ENCODE measurements around the gene EWSR1. TPM values are rescaled to one million over a fixed set of nuclear protein-coding genes. Genes with fewer than 3 reads are reported as not detected.
"Not testable (repeated sequence)": the region's sequence is repeated elsewhere in the genome, so short reads cannot be mapped to it uniquely, and the experiment has no call there.

EWSR1 gene
- polyA plus RNA-seq, 3 donors = 340 to 350 (median 343) TPM

DNA sequence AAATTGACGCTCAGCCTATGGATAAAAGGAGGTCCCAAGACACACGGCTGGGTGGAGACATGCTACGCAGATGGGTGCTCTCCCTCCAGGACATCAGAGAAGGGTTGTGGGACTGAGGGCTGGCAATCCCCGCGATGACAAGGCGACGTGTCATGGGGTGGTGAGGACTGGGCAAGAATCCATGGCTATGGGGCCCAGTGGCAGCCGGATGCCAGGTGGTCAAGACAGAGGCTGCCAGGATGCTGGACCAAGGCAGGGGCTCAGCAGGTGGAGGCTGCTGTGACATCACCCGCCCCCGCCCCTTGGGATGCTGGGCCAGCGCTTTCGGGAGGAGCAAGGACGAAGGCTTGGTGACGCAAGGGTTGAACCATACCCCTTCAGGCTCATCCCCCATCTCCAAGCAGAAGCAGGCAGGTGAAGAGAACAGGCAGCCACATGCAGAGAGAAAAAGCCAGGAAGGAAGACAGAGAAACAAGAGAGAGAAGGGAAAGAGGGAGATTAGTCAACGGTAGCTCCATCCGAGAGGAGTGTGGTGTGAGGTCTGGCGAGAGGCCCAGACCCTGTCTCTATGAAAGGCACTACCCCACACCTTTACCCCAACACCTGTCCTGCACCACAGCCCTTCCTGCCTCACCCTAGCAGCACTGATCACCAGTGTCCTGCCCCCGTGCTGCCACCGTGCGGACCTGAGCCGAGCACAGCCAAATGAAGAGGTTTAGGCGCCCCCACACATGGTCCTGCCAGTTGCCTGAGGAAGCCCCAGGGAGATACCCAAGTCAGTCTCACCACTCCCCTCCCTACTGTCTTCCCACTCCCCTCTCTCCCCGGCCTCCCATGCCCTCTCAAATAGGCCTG lies 71.5 kb downstream of the EWSR1 start:
- DNase-seq (ENCODE audit: extremely low read depth in 1 of 11, low read depth in 9 of 11, low spot score in 4 of 11) = no peak

DNA sequence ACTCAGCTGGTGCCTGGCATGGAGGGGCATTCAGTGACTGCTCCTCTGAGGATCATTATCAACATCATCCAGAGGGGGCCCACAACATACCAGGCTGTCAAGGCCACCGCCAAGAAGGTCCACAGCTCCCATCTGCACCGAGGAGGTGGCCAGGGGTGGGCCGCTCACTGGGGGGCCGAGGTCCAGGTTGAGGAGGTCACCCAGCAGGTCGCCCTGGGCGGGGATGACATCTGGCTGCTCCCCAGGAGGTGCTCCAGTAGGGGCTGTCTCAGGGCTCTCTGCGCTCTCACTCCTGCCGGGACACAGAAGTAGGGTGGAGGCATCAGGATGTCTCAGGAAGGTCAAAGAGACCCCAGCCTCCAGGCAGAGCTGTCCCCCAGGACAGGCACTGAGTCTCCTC lies 72.5 kb downstream of the EWSR1 start:
- no peak for DNase-seq (ENCODE audit: extremely low read depth in 1 of 11, low read depth in 9 of 11, low spot score in 4 of 11)

DNA sequence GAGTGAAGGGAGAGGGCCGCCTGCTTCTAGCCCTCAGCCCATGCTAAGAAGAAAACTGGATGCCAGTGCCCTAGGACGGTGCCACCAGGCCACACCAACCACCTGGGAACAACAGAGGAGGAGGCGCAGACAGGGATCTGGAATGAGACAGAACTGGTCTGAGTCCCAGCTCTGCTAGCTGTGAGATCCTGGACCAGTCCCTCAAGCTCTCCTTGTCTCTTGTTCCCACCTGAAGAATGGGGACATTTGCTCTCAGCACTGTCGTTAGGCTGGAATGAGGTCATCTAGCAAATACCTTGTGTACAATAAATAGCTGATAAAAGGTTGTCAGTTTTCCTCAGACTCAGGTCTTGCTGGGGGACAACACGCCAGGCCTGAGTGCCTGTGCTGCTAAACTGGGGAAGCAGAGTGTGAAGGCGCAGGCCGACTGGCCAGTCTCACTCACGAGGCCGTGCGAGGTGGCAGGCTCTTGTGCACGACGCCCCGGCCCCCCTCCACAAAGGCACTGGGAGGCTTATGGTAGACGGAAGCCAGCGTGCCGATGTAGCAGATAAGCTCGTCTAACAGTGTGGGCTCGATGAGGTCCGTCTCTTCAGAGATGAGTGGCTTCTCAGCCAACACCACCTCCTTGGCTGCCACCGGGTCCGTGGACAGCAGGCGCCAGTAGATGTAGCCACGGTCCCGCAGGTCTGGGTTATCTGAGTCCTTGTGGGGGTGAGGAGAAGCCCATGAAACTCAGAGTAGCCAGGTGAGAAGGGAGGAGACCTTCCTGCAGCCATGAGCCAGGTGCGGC lies 73.2 kb downstream of the EWSR1 start:
- DNase-seq (ENCODE audit: extremely low read depth in 1 of 11, low read depth in 9 of 11, low spot score in 4 of 11) = no peak

DNA sequence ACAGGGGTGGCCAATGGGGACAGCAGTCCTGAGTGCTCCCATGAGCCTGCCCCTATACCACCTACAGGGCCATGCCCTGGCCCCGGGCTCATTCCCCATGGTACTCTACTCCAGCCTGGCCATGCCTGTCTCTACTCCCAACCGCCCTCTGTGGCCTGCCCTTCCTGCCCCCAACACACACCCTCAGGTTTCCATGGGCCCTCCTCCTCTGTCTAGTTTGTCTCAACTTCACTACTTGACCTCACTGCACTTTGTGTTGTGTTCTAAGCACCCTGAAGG lies 73.7 kb downstream of the EWSR1 start:
- DNase-seq (ENCODE audit: extremely low read depth in 1 of 11, low read depth in 9 of 11, low spot score in 4 of 11) = no peak

DNA sequence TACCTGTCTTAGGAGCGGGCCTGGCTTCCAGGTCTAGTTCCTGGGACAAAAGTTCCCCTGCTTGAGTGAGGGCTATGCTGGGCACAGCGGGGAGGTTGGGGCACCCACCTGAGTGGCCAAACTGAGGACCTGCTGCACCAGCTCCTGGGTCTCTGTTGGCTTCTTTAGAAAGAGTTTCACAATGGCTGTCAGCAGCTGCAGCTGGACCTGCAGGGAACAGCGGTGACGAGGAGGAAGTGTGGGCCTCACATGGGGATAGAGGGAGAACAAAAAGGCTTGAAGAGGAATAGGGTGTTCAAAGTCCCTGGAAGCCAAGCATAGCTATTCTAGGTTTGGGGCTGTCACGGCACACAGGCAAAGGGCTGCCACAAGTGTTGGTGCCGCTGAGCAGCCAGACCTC lies 74.1 kb downstream of the EWSR1 start:
- DNase-seq (ENCODE audit: extremely low read depth in 1 of 11, low read depth in 9 of 11, low spot score in 4 of 11) = no peak

DNA sequence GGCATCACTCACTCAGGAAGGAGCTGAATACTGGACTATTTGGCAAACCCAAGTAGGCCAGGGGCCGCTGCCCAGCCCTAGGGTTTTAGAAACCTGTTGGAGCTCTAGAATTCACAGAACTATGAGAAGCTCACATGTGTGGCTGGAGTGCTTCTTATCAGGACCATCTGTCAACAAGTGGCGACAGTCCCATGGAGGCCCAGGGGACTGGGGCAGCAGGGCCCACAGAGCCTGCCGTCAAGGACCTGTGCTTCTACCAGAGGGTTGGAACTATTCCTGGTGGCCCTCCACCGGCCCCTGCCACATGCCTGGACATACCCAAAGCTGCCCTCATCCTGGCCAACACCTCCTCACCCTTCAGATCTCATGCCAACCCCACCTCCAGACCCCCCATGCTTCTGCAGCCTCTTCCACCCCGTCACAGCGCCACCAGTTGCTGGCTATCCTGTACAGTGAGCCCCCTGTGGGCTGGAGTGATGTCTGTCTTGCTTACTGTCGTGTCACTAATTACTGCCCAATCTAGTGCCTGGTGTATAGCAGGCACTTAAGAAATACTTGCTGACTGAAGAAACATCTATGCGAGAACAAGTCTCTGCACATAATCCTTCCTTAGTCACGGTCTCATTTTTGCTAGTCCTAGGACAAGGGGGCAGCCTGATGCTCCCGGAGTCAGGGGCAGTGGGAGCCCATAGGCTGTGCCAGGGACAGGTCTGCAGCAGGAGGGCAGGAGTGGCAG lies 74.7 kb downstream of the EWSR1 start:
- DNase-seq (ENCODE audit: extremely low read depth in 1 of 11, low read depth in 9 of 11, low spot score in 4 of 11) = no peak

GRCh38 chr22:29343313-29343805 lies 75.3 kb downstream of the EWSR1 start:
- DNase-seq (ENCODE audit: extremely low read depth in 1 of 11, low read depth in 9 of 11, low spot score in 4 of 11) = no peak

DNA sequence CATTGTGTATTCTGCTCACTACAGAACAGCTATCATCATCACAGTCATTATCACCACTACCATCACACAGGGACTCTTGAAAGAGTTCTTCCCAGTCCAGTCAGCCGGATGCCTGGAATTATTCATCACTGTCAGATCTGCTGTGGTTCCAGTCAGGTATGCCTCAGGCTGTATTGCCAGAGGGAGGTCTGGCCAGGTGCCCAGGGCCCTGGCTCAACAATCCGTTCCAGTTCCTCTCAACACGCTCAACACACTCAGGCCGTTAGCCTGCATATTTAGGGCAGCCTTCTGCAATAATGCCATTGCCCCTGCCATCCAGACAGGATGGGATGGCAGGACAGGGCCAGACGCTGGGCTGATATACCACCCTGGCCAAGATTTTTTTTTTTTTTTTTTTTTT lies 76.1 kb downstream of the EWSR1 start:
- DNase-seq (ENCODE audit: extremely low read depth in 1 of 11, low read depth in 9 of 11, low spot score in 4 of 11) = no peak

GRCh38 chr22:29344889-29345288 lies 76.8 kb downstream of the EWSR1 start:
- DNase-seq (ENCODE audit: extremely low read depth in 1 of 11, low read depth in 9 of 11, low spot score in 4 of 11) = not testable (repeated sequence)

GRCh38 chr22:29345932-29346331 lies 77.9 kb downstream of the EWSR1 start:
- no peak for DNase-seq (ENCODE audit: extremely low read depth in 1 of 11, low read depth in 9 of 11, low spot score in 4 of 11)

DNA sequence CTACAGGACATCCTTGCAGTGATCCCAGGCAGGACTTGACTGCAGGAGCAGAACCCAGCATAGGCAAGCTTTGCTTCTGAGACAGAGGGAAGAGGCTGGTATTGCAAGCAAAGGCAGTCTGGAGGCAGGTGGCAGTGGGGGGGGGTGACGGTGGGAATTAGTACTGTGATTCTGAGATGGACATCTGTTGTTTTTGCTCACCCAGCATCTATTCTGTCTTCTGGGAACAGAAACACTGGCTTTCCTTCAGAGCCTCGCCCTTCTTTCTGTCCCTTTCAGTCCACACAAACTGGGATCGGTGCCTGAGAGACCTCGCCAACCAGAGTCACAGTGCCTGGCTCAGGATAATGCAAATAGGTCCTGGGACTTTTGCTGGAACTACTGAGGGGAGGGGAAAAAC lies 78.6 kb downstream of the EWSR1 start:
- no peak for DNase-seq (ENCODE audit: extremely low read depth in 1 of 11, low read depth in 9 of 11, low spot score in 4 of 11)

DNA sequence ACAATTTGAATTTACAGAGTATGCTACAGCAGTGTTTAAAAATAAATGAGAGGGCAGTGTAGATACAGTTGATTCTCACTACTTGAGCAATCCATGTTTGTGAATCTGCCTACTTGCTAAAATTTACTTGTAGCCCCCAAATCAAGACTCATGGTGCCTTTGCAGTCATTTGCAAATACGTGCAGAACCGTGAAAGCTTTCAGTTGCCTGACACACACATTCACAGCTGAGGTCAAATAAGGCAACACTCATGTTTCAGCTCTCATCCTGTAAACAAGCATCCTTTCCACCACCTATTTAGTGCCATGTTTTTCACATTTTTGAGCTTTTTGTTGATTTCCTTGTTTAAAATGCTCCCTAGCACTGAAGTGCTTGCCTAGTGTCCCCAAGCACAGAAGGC lies 80.0 kb downstream of the EWSR1 start:
- no peak for DNase-seq (ENCODE audit: extremely low read depth in 1 of 11, low read depth in 9 of 11, low spot score in 4 of 11)

GRCh38 chr22:29348956-29349355 lies 80.9 kb downstream of the EWSR1 start:
- no peak for DNase-seq (ENCODE audit: extremely low read depth in 1 of 11, low read depth in 9 of 11, low spot score in 4 of 11)

Other genes starting within 250 kb of the EWSR1 start
- 1 to 10 TPM; 1.3 to 1.8 (median 1.7) TPM for gene C22orf31, start 206.4 kb upstream of the EWSR1 start, polyA plus RNA-seq (ENCODE audit: insufficient read length in 3 of 3)
- gene KREMEN1, start 195.2 kb upstream of the EWSR1 start, polyA plus RNA-seq (ENCODE audit: insufficient read length in 3 of 3) = 10 to 100 TPM; 21.7 to 23.7 (median 23.3) TPM
- 100 to 1,000 TPM in 1 of 3 donors, 10 to 100 TPM in 2; 59.9 to 106 (median 88.8) TPM for gene EMID1, start 62.4 kb upstream of the EWSR1 start, polyA plus RNA-seq (ENCODE audit: insufficient read length in 3 of 3)
- gene RHBDD3, start 287 bp upstream of the EWSR1 start, polyA plus RNA-seq (ENCODE audit: insufficient read length in 3 of 3) = 10 to 100 TPM; 21.4 to 35.0 (median 32.4) TPM
- 1 to 10 TPM; 5.5 to 9.1 (median 7.3) TPM for gene GAS2L1, start 38.4 kb downstream of the EWSR1 start, polyA plus RNA-seq (ENCODE audit: insufficient read length in 3 of 3)
- gene RASL10A, start 47.4 kb downstream of the EWSR1 start, polyA plus RNA-seq (ENCODE audit: insufficient read length in 3 of 3) = under 1 TPM; 0.12 to 0.32 (median 0.20) TPM
- gene AP1B1, start 120.3 kb downstream of the EWSR1 start, polyA plus RNA-seq (ENCODE audit: insufficient read length in 3 of 3) = 10 to 100 TPM; 42.8 to 46.8 (median 43.9) TPM
- gene RFPL1, start 170.3 kb downstream of the EWSR1 start, polyA plus RNA-seq (ENCODE audit: insufficient read length in 3 of 3) = 1 to 10 TPM; 1.1 to 1.2 (median 1.2) TPM
- 1 to 10 TPM; 8.0 to 8.6 (median 8.4) TPM for gene NEFH, start 211.9 kb downstream of the EWSR1 start, polyA plus RNA-seq (ENCODE audit: insufficient read length in 3 of 3)

Data from renal cortex interstitium (tissue), 11 donors.